ENCODE measurements around the gene NAA10. TPM values are rescaled to one million over a fixed set of nuclear protein-coding genes. Genes with fewer than 3 reads are reported as not detected.

Gene NAA10
- total and polyA plus RNA-seq, 11 donors = 52.5 to 221 (median 91.5) TPM

DNA sequence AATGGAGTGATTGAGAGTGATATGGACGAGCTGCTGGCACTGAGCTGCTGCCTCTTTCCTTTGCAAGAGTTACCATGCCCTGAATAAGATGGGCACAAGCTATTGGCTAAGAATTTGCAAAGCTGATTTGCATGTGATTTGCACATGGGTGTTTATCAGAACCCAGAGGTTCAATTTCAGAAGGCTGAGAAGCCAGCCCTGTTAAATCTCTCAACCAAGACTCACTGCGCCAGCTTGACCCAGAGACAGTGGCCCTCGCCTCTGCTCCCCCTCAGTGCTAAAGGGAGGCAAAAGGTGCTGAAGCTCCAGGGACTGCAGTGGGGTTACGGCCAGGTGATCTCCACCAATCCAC is 9.5 kb downstream of the NAA10 start:
- H3K9me3 ChIP-seq = no peaks in the 10 kb centered on the region
- TF ChIP-seq, protein P1, sequence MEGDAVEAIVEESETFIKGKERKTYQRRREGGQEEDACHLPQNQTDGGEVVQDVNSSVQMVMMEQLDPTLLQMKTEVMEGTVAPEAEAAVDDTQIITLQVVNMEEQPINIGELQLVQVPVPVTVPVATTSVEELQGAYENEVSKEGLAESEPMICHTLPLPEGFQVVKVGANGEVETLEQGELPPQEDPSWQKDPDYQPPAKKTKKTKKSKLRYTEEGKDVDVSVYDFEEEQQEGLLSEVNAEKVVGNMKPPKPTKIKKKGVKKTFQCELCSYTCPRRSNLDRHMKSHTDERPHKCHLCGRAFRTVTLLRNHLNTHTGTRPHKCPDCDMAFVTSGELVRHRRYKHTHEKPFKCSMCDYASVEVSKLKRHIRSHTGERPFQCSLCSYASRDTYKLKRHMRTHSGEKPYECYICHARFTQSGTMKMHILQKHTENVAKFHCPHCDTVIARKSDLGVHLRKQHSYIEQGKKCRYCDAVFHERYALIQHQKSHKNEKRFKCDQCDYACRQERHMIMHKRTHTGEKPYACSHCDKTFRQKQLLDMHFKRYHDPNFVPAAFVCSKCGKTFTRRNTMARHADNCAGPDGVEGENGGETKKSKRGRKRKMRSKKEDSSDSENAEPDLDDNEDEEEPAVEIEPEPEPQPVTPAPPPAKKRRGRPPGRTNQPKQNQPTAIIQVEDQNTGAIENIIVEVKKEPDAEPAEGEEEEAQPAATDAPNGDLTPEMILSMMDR (IDR thresholded peaks at IDR 0.05) = no peak
- TF ChIP-seq POLR2A (IDR thresholded peaks at IDR 0.05) = no peak
- peaks cover 0 to 78% (median 29%) of the 10 kb centered on the region in 12 donors for H3K4me1 ChIP-seq
- WGBS, 4 donors = 88 to 94% (median 91%) methylated on average over 4 of the region's 4 CpGs
- H3K27ac ChIP-seq = peak overlapping the region; percentile 92 to 100 (median 96)
- intact Hi-C loops (cut with DNase I) = loop anchor here in 4 of 10 donors (5.0 to 10.0 kb wide), 3 partner anchors 131 to 201 kb away; partner anchors contain the start of genes IDH3G (in 3 of the 4), SSR4 (in 3 of the 4), ABCD1 (in 1 of the 4) and BCAP31 (in 1 of the 4)
- peak overlapping the region in 10 of 12 donors; percentile 19 to 82 (median 44) for H3K4me3 ChIP-seq
- DNase-seq = no peak
- no peak for ATAC-seq
- H3K27me3 ChIP-seq = peaks cover 0 to 31% (median 0%) of the 10 kb centered on the region in 9 donors
- H3K36me3 ChIP-seq = peaks cover 0 to 17% (median 0%) of the 10 kb centered on the region in 9 donors

GRCh38 chrX:153924149-153924861 is 10.5 kb downstream of the NAA10 start:
- Histone ChIP-seq H3K36me3 (peaks cover 0 to 18% (median 0%) of the 10 kb centered on the region in 9 donors), H3K9me3 (no peaks in the 10 kb centered on the region), H3K4me3 (peak overlapping the region in 7 of 12 donors; percentile 3 to 82 (median 45)), H3K27me3 (peaks cover 0 to 41% (median 0%) of the 10 kb centered on the region in 9 donors), H3K27ac (peak overlapping the region in 11 of 12 donors; percentile 47 to 100 (median 96)), H3K4me1 (peaks cover 0 to 71% (median 28%) of the 10 kb centered on the region in 12 donors)
- WGBS, 4 donors = 16 to 44% (median 30%) methylated on average over 14 of the region's 14 CpGs
- no peak for TF ChIP-seq POLR2A (IDR thresholded peaks at IDR 0.05)
- TF ChIP-seq, protein P1 (IDR thresholded peaks at IDR 0.05) = peak in 9 of 12 donors; percentile 8 to 44 (median 22)
- intact Hi-C loops (cut with DNase I) = loop anchor here in 3 of 10 donors (10.0 kb wide), 2 partner anchors 130 to 200 kb away; partner anchors contain the start of genes IDH3G (in 2 of the 3), SSR4 (in 2 of the 3), ABCD1 (in 1 of the 3) and BCAP31 (in 1 of the 3)
- peak in 2 of 4 donors; percentile 8 to 17 for ATAC-seq
- DNase-seq = peak in 2 of 5 donors; percentile 61 to 66

GRCh38 chrX:153922932-153923857 is 11.6 kb downstream of the NAA10 start:
- Histone ChIP-seq H3K4me1 (peaks cover 0 to 62% (median 23%) of the 10 kb centered on the region in 12 donors), H3K27me3 (peaks cover 0 to 52% (median 0%) of the 10 kb centered on the region in 9 donors), H3K9me3 (no peaks in the 10 kb centered on the region), H3K4me3 (peak overlapping the region in 1 of 12 donors; percentile 70), H3K27ac (peak overlapping the region in 9 of 12 donors; percentile 37 to 100 (median 96)), H3K36me3 (peaks cover 0 to 27% (median 0%) of the 10 kb centered on the region in 9 donors)
- 47 to 62% (median 51%) methylated on average over 22 to 25 of the region's 25 CpGs for WGBS, 4 donors
- intact Hi-C loops (cut with DNase I) = loop anchor here in 3 of 10 donors (10.0 kb wide), 2 partner anchors 128 to 198 kb away; partner anchors contain the start of genes IDH3G (in 2 of the 3), SSR4 (in 2 of the 3), ABCD1 (in 1 of the 3) and BCAP31 (in 1 of the 3)
- ATAC-seq (peak; percentile 53 to 69 (median 58)), DNase-seq (peak; percentile 78 to 87 (median 84))
- no peak for TF ChIP-seq POLR2A (IDR thresholded peaks at IDR 0.05)
- TF ChIP-seq, protein P1 (IDR thresholded peaks at IDR 0.05) = peak; percentile 36 to 64 (median 47)

Data from heart left ventricle (tissue), 16 donors.